ENCODE results near the gene GNB5.

The GNB5 gene

DNA sequence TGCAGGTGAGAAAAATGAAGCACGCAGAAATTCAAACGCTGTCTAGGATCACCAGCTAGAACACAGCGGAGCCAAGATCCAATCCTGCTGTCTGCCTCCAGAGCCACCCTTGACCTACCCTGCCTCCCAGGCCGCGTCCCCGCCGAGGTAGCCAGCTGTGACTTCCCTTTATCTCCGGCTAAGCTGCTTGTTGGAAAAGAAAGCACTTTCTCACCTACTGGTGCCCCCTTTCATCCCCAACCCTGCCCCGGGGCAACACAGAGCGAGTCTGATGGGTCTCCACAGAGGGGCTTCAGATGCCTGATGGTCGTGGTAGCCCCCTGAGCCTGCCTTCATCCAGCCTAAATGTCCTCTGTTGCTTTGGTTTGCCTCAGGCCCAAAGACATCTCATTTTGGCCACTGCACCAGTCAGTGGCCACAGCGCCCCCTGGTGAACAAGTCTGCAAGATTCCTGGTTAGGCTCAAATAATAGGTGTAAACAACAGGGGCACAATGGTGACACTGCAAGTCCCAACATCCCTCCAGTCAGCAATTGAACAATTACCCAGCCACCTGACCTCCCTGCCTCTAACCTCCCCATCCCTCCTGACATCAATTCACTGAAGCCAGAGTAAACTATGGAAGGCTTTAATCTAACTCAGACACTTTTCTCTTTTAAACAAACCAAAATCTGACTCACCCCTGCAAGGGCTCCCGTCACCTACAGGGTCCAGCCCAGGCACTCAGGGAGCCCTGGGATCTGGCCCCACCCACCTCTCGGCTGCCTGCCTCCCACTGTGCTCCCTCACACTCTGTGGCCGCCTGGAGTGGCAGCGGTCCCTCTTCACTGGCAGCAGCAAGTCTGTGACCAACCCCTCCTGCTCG lies 51.4 kb downstream of the GNB5 start:
- peak; percentile 81 for DNase-seq

DNA sequence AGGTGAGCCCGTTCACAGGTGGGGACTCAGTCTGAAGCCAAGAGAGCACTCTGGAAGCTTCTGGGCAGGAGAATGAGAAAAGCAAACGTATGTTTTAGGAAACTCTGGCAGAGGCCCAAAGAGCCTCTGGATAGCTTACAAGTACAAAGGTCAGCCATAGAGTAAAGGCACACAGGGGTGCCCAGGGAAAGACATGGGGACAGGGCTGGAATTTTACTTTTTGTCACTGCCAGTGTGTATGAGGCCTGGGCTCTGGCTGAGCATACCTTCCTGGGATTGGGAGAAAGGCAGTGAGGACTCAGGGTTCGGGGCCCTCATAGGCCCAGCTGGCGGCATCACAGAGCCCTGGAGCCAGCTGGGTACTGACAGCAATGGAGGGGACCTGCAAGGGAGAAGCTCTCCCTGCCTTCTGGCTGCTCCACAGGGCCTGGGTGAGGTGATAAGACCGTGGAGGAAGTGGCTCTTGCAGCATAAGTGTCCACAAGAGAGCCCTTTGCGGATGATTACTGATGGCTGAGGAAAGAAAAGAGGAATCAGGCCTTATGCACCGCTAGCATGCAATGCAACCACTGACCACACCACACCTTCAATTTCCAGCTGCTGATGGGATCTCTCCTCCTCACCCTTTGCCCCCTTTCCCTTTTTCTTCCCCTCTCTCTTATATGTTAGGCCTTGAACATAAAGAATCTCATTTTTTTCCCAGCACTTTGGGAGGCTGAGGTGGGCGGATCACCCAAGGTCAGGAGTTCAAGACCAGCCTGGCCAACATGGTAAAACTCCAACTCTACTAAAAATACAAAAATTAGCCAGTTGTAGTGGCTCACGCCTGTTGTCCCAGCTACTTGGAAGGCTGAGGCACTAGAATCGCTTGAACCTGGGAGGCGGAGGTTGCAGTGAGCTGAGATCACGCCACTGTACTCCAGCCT lies 53.5 kb downstream of the GNB5 start:
- DNase-seq, result no peak

DNA sequence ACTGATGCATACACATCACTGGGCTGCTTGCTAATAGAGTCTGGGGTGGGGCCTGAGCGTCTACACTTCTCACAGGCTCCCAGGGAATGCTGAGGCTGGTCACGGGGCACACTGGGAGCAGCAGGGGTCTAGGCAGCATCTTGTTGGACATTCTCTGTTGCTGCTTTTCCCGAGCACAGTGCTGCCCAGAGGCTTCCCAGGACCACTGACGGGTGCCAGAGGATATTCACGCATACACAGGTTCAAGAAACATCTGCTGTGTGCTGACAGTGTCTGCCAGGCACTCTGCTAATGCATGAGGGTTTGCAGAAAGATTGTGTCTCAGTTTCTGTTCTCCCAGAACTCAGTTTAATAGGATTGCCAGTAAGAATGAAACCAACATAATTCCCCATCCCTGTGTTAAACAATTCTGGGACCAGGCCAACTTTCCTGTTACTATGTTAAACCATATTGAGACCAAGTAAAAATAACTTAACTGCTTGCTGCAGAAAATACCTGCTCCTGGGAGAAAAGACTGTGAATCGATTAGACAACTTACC lies 54.7 kb downstream of the GNB5 start:
- DNase-seq, result peak; percentile 25

DNA sequence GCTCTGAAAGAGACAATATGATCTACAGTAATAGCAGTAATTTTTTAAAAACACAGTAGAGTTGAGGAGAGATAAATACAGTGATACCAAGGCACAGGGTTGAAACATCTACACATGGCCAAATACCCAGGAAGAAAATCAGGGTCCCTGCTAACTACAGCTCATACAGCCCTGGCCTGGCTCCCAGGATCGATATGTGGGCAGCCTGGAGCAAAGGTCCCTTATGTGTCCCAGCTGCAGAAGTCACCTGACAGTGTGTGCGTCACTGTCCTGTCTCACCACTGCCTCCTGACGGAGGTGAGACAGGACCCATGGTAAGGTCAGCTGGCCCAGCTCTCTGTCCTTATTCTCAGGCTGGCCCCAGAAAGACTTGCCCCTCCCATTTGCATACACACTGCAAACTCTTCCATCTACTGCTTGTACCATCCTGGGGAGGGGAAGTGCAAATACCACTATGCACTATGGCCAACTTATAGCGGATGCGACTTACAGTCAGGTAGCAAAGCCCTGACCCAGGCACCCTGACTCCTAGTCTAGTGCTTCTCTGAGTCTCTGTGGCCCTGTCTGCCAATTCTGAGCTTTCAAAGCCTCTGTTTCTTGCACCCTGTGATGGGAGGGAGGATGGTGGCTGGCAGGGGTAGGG lies 56.6 kb downstream of the GNB5 start:
- no peak for DNase-seq

DNA sequence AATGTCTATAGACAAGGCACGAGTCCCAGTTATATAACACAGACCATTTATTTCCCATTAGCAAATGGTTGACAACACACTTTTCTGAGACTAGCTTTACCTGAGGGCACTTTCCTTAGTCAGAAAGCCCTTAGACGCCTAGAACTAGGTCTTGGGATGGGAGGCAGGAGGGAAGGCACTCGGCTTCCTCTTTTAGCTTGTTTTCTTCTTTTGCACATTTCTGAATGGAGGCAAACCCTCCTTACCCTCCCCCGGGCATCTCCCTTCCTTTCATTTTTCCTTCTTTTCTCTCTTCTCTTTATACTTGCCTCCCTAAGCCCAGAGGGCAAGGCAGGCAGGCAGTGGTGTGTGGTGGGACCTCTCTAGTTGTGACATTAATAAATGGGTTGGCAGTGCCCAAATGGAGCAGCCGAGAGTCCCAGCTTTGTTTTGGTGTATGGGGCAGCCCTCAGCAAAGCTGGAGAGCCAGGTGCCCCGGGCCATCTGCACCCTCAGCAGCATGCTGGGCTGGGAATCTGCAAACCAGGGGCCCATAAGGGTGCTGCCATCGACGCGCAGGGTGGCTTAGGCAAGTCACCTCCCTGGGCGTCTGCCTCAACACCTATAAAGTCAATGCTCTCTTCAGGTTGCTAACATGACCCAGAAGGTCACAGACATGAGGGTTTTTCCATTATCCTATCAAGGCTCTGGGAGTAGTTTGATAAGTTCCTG lies 57.5 kb downstream of the GNB5 start:
- DNase-seq, result no peak

DNA sequence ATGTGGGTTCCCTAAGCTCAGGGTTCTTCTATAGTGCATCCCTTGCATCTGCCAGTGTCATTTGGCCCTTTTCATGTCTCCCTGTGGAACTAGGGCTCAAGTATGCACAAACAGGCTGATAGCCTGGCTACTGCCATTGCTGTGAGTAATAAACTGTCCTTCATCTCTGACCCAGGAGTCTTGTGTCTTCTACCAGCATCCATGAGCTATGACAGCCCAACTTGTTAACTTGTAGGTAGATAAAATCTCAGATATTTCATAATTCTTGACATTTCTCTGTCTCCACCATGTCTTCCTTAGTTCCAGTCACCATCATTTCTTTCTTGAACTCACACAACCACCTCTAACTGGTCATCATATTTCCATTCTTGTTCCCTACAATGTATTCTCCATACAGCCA lies 59.1 kb downstream of the GNB5 start:
- no peak for DNase-seq

DNA sequence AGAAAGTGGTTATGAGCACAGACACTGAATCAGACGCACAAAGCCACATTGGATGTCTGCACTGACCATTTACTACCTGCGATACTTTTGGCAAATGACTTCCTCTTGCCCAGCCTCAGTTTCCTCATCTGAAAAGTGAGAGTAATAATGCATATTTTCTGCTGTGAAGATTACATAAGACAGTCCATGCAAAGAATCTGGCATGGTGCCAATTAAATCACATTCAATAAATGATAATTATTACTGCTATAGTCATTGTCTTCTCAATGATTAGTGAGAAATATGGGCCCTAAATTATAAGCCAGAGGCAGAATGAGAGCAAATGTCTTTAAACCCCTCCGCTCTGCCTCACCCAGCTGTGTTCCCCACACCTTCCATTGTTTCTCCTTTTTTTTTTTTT lies 62.6 kb downstream of the GNB5 start:
- DNase-seq, result no peak

DNA sequence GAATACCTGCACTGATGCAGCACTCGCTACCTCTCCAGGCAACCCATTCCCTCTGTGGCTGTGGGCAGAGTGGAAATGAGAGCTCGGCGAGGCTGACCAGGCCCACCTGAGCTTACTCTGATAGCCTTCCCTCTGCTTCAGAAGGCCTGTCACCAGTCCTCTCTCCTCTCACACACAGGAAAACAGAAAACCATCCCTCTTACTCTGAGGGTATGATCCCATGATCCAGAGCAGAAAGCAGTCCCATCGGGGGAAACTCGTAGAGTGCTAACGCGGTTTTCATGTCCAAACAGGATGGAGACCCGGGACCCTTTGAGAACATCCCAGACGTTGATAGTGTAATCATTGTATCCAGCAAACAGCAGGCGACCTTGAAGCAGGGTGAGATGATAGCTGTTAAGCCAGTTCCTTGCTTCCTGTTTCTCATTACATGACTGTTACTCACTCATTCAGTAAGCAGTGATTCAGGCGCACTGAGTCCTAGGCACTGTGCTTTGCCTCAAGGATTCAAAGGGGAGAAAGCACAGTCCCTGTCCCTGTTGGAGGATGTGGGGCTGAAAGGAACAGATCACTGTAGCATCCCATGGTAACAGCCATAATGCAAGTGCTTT lies 66.8 kb downstream of the GNB5 start:
- no peak for DNase-seq

DNA sequence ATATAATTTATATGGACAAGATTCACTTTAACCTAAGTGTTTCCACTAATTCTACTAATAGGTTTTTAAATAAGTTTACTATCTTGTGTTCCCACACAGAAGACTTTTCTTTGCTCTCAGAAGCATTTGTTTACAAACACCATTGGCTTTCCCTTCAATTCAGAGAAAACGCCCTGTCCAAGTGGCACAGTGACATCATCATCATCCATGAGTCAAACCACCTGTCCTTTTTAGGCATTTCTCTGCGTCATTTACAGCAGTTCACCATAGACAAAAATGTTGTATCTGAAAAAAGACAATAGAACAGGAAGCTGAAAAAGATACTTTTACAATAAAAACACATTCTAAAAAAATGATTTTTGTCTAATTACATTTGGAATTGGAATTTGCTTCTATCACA lies 69.3 kb downstream of the GNB5 start:
- no peak for DNase-seq

DNA sequence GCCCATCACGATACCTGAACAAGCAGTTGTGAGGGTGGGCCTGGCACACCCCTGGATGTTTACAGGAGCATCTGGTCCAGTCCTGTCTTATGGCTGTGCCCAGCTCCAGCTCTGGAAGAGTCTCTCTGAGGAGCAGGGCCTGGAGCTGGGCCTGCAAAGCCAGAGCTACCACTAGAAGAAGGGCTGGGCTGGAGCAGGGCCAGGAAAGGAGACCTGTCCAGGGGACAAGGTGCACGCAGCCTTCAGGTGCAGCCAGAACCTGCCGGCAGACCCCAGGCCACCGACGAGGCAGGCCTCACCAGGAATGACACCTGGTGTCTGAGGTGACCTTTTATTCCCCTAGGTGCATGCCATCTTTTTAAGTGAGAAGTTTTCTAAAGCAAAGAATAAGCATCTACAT lies 70.2 kb downstream of the GNB5 start:
- no peak for DNase-seq

DNA sequence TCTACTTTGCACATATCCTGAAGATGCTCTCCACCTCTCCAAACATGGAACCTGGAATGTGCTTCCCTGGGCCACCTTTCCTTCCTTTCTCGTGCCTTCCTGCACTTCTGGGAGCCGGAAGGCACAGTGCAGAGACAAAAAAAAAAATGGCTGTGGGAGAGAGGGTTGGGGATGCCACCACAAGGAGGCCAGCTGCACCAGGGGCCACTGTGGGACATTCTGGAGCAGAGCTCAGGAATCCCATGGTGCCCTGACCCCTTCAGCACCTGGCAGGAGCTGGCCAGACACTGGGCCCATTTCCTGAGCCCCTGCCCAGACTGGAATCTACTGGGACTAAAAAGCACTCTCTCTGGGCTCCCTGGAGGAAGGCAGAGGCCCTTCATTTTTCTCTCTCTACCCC lies 70.7 kb downstream of the GNB5 start:
- DNase-seq, result no peak

DNA sequence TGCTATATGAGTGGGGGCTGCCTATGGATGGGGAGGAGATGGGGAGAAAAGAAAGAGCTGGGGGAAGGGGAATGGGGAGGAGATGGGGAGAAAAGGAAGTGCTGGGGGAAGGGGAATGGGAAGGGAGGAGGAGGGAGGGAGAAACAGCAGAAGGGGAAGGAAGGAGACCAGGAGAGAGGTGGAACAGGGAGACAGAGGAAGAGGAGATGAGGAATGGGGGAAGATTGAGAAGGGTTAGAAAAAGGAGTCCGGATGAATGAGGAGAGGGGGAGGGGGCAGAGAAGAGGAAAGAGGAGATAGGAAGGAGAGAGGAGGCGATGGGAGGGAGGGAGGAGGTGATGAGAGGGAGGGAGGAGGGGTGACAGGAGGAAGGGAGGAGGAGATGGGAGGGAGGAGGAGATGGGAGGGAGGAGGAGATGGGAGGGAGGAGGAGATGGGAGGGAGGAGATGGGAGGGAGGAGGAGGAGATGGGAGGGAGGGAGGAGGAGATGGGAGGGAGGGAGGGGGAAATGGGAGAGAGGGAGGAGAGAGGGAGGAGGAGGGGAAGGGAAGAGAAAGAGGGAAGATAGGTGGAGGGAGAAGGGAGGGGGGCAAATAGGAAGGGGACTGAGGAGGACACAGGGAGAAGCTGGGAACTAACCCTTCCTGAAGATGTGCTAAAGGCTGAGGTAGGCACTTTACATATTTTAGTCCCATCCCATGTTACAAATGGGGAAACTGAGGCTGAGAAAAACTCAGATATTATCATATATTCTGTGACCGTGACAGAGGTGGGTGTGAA lies 72.0 kb downstream of the GNB5 start:
- DNase-seq, result no peak

DNA sequence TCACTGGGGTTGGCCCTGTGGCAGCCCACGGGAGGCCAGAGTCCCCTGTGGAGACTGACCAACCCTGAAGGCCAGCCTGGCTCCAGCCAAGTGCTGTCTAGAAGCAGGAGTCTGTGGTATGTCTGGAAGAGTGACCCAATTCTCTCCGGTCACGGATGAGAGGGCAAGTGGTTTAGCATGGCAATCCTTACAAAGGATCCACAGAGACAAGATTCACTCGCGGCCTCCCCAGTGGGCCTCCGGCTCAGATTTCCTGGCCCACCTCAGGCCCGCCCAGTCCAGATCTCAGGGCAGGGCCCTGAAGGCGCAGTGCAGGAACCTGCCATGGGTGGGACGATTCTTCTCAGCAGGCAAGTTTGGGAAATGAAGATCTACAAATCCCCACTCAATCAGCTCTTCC lies 73.6 kb downstream of the GNB5 start:
- DNase-seq, result no peak

DNA sequence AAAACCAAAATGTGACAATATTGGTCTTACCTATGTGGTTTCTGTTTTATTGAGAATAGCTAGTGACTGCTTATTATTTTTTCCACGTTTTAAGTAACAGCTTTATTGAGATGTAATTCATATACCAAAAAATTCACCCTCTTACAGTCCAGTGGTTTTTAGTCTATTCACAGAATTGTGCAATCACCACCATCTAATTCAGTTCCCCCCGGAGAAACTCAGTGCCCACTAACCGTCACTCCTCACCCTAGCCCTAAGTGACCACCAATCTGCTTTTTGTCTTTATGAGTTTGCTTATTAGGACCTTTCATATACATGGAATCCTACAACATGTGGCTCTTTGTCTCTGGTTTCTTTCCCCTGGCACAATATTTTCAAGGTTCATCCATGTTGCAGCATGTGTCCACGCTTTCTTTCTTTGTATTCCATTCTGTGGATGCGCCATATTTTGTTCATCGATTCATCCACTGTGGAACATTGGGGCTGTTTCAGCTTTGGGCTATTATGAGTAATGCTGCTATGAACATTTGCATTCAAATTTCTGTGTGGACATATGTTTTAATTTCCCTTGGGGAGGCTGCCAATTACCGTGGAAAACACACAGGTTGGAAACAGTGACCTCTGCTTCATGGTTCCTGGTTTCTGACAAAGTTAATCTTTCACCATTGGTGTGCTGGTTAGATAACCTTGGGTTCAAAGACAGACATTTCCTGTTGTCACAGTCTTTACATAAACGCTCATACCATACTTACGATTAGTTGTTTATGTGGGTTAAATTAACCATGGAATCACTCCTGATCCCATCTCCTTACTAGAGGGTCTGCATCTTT lies 75.4 kb downstream of the GNB5 start:
- DNase-seq, result no peak

DNA sequence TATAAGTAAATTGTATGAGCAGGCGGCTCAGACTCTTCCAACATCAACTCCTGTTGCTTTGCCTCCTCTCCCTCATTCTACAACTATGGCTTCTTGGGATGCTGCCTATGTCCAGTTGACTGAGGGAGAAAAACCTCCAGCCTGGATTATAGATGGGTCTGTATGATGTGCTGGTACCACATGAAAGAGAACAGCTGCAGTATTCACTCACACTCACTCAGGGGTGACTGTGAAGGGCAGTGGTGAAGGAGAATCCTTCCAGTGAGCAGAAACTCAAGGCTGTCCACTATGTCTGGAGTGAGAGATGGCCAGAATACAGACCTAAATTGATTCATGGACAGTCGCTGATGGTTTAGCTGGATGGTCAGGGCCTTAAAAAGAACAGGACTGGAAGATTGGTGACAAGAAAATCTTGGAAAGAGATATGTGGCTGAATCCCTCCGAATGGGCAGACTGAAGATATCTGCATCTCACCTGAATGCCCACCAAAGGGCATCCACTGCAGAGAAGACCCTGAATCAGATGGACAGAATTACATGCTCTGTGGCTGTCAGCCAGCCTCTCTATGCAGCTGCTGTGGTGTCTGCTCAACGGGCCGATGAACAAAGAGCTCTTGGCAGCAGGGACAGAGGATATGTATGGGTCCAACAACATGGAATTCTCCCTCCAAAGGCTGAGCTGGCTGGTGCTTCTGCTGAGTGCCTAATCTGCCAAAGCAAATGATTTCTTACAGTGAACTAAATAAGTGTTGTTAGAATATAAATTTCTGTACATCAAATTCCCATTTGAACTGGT lies 76.7 kb downstream of the GNB5 start:
- peak; percentile 39 for DNase-seq

DNA sequence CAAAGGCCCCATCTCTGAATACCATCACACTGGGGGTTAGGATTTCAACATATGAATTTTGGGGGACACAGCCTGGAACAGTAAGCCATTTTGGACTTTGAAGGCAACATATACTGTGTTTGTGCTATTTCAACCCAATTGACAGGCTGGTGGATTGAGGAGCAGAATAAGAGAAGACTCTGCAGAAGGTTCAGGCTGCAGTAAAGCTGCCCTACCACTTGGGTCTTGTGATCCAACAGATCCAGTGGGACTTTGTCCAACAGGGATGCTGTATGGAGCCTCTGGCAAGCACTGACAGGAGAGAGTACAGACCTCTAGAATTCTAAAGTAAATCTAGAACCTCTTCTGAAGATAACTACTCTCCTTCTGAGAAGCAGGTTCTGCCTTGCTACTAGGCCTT lies 77.5 kb downstream of the GNB5 start:
- DNase-seq, result no peak

DNA sequence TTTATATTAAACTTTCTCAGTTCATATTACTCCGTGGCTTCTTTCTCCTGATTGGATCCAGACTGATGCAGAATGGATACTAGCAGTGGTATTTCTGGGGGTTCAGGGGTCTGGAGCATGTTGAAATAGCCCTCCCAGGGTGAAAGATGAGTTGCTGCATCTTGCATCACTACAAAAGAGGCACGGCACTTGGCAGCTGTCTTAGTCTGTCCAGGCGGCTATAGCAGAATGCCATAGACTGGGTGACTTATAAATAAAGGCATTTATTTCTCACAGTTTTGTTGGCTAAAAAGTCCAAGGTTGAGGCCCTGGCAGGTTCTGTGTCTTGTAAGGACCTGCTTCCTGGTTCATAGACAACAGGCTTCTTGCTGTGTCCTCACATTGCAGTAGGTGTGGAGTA lies 78.0 kb downstream of the GNB5 start:
- DNase-seq, result no peak

DNA sequence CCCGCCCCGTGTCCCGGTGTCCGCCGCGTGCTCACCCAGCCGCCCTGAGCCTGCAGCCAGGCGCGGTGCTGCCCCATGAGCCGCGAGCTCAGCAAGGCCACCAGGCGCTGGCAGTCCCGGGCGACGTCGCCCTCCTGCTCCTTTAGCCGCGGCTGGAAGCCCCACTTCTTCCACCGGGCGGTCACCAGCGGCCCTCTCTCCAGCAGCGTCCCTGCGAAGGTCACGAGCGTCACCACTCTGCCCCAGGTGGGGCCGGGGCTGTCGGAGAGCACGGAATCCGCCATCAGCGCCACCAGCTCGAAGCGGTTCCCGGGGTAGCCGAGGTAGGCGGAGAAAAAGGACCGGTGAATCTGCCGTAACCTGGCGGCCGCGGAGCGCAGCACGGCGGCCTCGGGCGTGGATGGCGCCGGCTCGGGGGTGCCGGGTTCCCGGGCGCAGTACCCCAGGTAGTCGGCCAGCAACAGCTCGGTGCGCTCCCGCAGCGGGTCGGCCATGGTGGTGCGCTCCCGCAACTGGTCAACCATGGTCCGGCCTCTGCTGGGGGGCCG lies 78.9 kb downstream of the GNB5 start:
- no peak for DNase-seq

All from midbrain (tissue), 1 donor.